GM12875 (cell line): ENCODE data around the gene CTNNA1.
"Not testable (repeated sequence)": the region's sequence is repeated elsewhere in the genome, so short reads cannot be mapped to it uniquely, and the experiment has no call there.

Experiments used
- H3K4me3 ChIP-seq: one replicate; pipeline ENCODE4 v1.5.1; 2011; ENCODE audit warnings: low read depth, low read length, control low read depth
- CTCF ChIP-seq: IDR thresholded peaks from 2 replicates; pipeline ENCODE4 v1.5.1; 2011; ENCODE audit warnings: low read depth, mild to moderate bottlenecking, control low read depth, inconsistent platforms, low read length, moderate library complexity, borderline replicate concordance; ENCODE audit not compliant: insufficient read depth

CTNNA1 gene

GRCh38 chr5:138762110-138762509 is 8.9 kb downstream of the CTNNA1 start:
- no peak overlapping the region for H3K4me3 ChIP-seq
- no peak for TF ChIP-seq CTCF

GRCh38 chr5:138763037-138763778 is 10.0 kb downstream of the CTNNA1 start:
- H3K4me3 ChIP-seq: no peak overlapping the region
- no peak for TF ChIP-seq CTCF

- H3K4me3 ChIP-seq: no peak overlapping the region
- TF ChIP-seq CTCF: no peak
These were observed 17.1 kb downstream of the CTNNA1 start for GRCh38 chr5:138770291-138770690.

- H3K4me3 ChIP-seq: no peak overlapping the region
- no peak for TF ChIP-seq CTCF
These were observed 17.8 kb downstream of the CTNNA1 start for GRCh38 chr5:138770977-138771376.

GRCh38 chr5:138772986-138773594 is 19.9 kb downstream of the CTNNA1 start:
- TF ChIP-seq CTCF: no peak
- no peak overlapping the region for H3K4me3 ChIP-seq

- H3K4me3 ChIP-seq: not testable (repeated sequence)
These were observed 20.4 kb downstream of the CTNNA1 start for GRCh38 chr5:138773624-138774023.

- no peak overlapping the region for H3K4me3 ChIP-seq
- no peak for TF ChIP-seq CTCF
These were observed 21.8 kb downstream of the CTNNA1 start for GRCh38 chr5:138775034-138775433.
